Activated CD4-positive, alpha-beta T cell treated with anti-CD3 and anti-CD28 coated beads, Interleukin-2, amount 50 U/mL, for 4 hours (primary cell): Measurements from ENCODE around the gene ZDHHC1.

Source experiments
- DNase-seq, 2 experiments: peaks; one replicate each; pipeline ENCODE4 v3.0.0-alpha.2; 2020

ZDHHC1 gene

GRCh38 chr16:67350324-67350723 lies 66.0 kb downstream of the ZDHHC1 start:
- DNase-seq, result no peak

GRCh38 chr16:67349172-67349571 lies 67.1 kb downstream of the ZDHHC1 start:
- no peak for DNase-seq

- DNase-seq, result no peak
These were observed 69.9 kb downstream of the ZDHHC1 start for GRCh38 chr16:67346341-67346740.

- no peak for DNase-seq
These were observed 70.9 kb downstream of the ZDHHC1 start for GRCh38 chr16:67345401-67345800.
